ENCODE data around the gene BHLHE40. TPM values are rescaled to one million over a fixed set of nuclear protein-coding genes. Genes with fewer than 3 reads are reported as not detected.

Gene BHLHE40
- polyA plus RNA-seq, 1 of the 3 experiments (the other 2 are of a cell fraction): 62.2 TPM

- no peak for TF ChIP-seq YY1 (IDR thresholded peaks at IDR 0.05; ENCODE audit: low read depth)
- no peak for TF ChIP-seq TEAD4 (IDR thresholded peaks at IDR 0.05; ENCODE audit: borderline replicate concordance, insufficient read depth)
- TF ChIP-seq NRF1 (IDR thresholded peaks at IDR 0.05; ENCODE audit: low read depth, low read length): no peak
- no peak for TF ChIP-seq USF2 (IDR thresholded peaks at IDR 0.05; ENCODE audit: borderline replicate concordance, low read depth, low read length)
- TF ChIP-seq FOXJ3 (CRISPR knock-in tag; IDR thresholded peaks at IDR 0.05): no peak
- no peak for TF ChIP-seq CHD2 (IDR thresholded peaks at IDR 0.05; ENCODE audit: low read length, partially characterized antibody)
- TF ChIP-seq RFX5 (IDR thresholded peaks at IDR 0.05; ENCODE audit: low read length): no peak
- TF ChIP-seq GABPA (IDR thresholded peaks at IDR 0.05; ENCODE audit: low read depth): no peak
- TF ChIP-seq EP300 (IDR thresholded peaks at IDR 0.05; ENCODE audit: borderline replicate concordance in 1 of 2, low read depth in 1 of 2, low read length in 1 of 2): no peak
- no peak for TF ChIP-seq ZBTB33 (IDR thresholded peaks at IDR 0.05; ENCODE audit: borderline replicate concordance, low read depth)
- TF ChIP-seq JUND (IDR thresholded peaks at IDR 0.05): no peak
- TF ChIP-seq FOXM1 (IDR thresholded peaks at IDR 0.05; ENCODE audit: low read depth): no peak
- no peak for TF ChIP-seq FOSL2 (IDR thresholded peaks at IDR 0.05; ENCODE audit: borderline replicate concordance, low read depth)
- TF ChIP-seq POLR2AphosphoS5 (IDR thresholded peaks at IDR 0.05; ENCODE audit: low read depth, low read length): no peak
- no peaks in the 10 kb centered on the region for H4K20me1 ChIP-seq (ENCODE audit: insufficient read depth)
- peak overlapping the region; percentile 58 for H3K9ac ChIP-seq
- H3K9me2 ChIP-seq: no peaks in the 10 kb centered on the region
- peak overlapping the region in 1 of 2 experiments; percentile 95; a peak in 2 of 4 replicates for H3K27ac ChIP-seq (ENCODE audit: low read depth in 2 of 2, low read length in 1 of 2)
- H3K79me2 ChIP-seq (ENCODE audit: insufficient read depth): no peaks in the 10 kb centered on the region
- H3K4me1 ChIP-seq (ENCODE audit: control insufficient read depth in 1 of 2, insufficient read depth in 2 of 2, low read depth in 1 of 2, low read length in 1 of 2): peaks cover 16 to 21% of the 10 kb centered on the region in 2 experiments; a peak in 2 of 4 replicates
- 90% methylated on average over 6 of the region's 6 CpGs for WGBS (ENCODE audit: low lambda C conversion rate)
- no peaks in the 10 kb centered on the region for H3K9me3 ChIP-seq
- no peaks in the 10 kb centered on the region for H3K27me3 ChIP-seq (ENCODE audit: insufficient read depth)
- H3K4me3 ChIP-seq (ENCODE audit: low read depth in 2 of 2, low read length in 1 of 2): no peak overlapping the region
- no peak for DNase-seq
- no peaks in the 10 kb centered on the region for H3K36me3 ChIP-seq (replicated peaks in 1 of 2; ENCODE audit: control insufficient read depth in 1 of 2, insufficient read depth in 2 of 2, low read length in 1 of 2)
- CTCF ChIA-PET: interaction anchor here (0.8 to 4.4 kb wide), 6 partner anchors 36 to 311 kb away, joined by 3 to 36 read pairs (median 3); no protein-coding TSS in a partner anchor
- H2AFZ ChIP-seq (ENCODE audit: low read depth): peak overlapping the region; percentile 57; the same call in 1 of the 2 replicates
- peak overlapping the region; percentile 54 for H3K4me2 ChIP-seq
- H3F3A ChIP-seq (replicated peaks; ENCODE audit: insufficient read depth): peaks cover 36% of the 10 kb centered on the region
- POLR2A ChIA-PET: interaction anchor here (0.9 kb wide), 1 partner anchor 10 kb away, joined by 4 read pairs; no protein-coding TSS in a partner anchor
These were observed 43.1 kb downstream of the BHLHE40 start for GRCh38 chr3:5022187-5022965.
